HG03175 (cell line): ENCODE measurements around the gene TFF2.

Source experiments
- ATAC-seq: cut with Tn5 transposase; IDR thresholded peaks from one replicate; pipeline ENCODE4 v1.9.1; 2021; ENCODE audit warnings: mild to moderate bottlenecking, moderate library complexity; ENCODE audit not compliant: unreplicated experiment

TFF2 gene, protein sequence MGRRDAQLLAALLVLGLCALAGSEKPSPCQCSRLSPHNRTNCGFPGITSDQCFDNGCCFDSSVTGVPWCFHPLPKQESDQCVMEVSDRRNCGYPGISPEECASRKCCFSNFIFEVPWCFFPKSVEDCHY

DNA sequence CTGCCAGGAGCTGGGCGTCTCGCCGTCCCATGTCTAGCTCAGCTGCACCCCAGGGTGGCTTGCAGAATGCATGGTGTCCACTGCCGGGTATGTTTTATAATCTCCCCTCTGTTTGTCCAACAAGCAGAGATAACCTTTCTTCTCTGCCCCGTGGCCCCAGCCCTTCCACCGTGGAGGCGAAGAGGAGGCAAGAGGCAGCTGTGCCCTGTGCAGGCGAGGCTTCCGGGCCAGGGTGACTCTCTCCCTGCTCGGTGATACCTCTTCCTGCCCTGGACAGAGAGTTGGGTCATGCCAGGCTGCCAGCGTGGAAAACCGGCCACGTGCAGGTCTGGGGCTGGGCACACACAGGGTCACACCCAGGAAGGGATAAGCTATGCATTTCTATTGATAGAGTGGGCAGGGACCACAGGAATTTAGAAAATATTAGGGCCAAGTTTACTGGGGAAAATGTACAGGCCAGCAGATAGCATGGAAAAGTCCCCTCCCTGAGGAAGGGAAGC, at the start of gene TFF2:
TSS of gene TFF2 (minus strand) at position 68 of the 500 bp plus-strand sequence. CDS start at position 31, 37 bp downstream.
- ATAC-seq = no peak

DNA sequence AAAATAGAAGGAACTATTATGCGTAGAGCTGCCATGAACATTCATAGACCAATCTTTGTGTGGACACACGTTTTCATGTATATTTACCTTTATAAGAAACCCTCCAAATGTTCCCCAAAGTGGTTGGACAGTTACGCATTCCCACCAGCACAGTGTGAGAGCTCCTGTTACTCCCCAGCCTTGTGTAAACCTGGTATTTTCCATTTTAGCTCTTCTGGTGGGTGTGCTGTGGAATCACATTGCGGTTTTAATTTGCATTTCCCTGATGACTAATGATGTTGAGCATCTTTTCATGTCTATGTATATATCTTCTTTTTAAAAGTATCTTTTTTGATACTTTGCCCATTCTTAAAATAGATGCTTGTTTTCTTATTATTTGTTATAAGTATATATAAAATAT, 49.7 kb upstream of the TFF2 start:
- no peak for ATAC-seq

DNA sequence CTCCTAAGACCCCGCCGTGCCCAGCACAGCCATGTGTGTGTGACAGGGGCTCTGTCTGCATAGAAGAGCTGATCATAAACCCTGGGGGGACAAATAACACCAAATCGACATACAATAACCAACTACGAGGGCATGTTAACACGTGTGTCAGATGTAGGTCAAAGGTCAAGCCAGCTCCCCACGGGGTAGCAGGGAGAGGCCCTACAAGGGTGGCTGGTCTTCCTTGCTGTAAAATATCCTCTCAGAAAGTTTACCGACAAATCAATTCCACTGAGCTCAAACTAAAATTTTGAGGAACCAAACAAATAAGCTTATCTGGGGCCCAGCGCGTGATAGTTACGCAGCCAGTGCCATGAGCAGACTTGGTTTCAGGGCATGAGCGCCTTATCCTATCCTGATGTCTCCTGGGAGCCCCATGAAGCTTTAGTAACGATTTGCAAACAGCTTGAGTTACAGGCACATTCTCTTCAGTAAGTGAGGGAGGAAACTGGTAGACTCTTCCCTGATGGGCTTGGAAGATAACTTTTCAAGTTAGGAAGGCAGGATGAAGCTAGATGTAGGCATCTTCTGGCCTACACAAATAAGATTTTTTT, 47.7 kb upstream of the TFF2 start:
- no peak for ATAC-seq

DNA sequence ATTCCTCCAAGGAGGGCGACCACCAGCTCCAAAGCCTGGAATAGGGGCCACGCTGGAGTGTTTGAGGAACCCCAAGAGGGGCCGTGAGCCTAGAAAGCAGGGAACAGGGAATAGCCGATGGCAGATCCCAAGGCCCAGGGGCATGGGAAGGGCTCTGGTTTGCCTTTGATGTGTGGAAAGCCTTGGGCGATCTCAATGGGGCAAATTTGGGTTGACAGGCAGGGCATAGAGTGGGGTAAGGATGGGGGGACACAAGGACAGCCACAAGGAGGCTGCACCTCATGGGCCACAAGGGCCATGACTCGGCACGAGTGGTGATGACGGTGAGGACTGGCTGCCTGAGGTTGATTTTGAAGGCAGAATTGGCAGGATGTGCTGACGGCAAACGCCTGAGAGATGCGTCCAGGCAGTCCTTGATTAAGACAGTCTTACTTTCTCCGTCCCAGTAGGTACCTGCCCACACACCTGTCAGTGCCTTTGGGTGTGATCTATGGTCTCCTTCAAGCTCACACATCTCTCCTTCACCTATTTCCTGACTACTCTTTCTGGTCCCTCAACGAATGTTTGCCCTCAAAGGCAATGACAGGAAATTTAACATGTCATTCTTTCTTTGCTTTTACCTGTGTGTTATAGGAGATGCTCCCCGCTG, 47.1 kb upstream of the TFF2 start:
- no peak for ATAC-seq

DNA sequence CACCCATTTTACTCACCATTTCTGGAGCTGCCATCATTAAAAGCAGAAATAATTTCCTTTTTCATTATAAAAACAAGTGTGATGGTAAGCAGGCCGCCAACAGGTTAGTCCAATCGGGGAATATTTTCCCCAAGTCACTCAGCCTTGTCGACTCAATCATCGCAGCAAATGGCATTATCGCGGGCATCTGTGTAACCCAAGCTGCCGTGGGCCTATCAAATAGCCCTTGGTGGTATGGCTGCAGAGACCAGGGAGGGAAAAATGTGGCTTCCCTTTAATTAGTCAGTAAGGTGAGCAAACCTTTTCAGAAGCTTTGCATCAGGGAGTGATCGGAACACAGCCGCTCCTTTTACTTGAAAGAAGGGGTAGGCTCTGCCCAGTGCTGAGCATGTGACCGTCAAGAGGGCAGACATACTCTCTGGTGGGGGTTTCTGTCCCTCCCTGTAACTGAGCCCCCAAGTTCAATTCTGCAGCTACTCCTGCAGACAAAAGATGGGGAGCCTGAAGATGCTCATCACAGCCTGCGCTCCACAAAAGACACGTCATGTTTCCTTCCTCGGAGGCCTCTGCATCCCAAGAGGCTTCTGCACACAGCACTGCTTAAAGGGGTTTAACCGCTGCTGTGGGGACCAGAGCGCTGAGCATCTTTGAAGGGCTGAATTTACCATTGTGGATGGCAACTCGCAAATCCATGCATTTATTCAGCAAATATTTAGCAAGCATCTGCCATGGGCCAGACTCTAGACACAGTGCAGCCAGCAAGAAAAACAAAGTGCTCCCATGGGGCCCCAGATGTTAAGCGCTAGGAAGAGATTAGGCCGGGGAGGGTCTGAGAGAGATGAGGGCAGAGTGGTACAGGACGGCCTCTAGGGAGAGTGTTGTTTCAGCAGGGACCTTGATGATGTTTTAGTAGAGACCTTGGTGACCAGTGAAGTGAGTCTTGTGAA, 46.3 kb upstream of the TFF2 start:
- ATAC-seq = no peak

DNA sequence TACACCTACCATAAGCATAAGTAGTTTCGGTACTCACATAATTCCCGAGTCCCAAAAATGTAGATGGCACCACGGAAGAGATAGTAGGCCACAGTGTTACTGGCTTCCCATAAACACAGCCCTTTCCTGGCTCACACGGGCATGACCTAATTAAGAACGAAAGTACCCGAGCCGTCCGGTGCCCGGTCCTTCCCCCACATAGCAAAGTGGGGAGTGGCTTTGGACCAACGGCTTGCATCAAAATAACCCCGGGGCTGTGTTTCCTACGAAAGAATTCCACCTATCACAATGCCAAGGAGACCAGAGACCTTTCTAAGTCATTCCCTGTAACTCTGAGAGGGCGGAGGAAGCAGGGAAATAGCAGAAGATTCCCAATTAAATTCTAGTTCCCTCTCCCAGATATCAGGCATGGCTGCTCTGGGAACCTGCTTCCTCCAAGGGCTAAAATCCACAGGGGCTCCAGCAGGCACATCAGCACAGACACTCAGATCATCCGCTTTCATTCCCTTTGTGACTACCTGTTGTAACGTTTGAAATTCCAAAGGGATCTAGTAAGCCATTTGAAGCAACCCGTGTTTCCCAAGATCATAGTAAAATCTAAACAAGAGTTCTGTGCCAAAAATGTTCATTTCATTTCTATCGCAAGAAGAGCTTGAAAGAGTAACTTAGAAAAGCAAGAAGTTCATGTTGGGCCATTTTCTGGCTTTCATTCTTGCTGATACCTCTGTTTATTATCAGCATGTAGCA, 45.3 kb upstream of the TFF2 start, which contains the start of gene TMPRSS3:
TSS of gene TMPRSS3 (minus strand) at position 148 of the 747 bp plus-strand sequence. CDS start 635 bp downstream, outside the sequence.
- ATAC-seq = no peak

DNA sequence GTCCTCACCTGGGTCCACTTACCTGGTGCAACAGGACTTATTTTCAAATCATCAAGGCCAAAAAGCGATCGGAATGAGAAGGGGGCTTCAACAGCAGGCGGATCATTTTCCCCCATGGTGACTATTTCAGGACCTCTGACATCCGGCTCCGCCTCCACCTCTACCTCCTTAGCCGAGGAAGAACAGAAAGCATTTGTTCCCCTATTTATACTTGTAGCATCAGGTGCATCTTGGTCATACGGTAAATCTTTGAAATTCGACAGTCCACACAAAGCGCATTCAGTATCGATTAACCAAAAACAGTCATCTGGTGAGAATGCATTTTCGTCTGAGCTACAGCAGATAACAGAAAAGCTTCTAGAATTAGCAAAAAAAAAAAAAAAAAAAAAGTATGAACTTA, 44.5 kb upstream of the TFF2 start:
- ATAC-seq = no peak

DNA sequence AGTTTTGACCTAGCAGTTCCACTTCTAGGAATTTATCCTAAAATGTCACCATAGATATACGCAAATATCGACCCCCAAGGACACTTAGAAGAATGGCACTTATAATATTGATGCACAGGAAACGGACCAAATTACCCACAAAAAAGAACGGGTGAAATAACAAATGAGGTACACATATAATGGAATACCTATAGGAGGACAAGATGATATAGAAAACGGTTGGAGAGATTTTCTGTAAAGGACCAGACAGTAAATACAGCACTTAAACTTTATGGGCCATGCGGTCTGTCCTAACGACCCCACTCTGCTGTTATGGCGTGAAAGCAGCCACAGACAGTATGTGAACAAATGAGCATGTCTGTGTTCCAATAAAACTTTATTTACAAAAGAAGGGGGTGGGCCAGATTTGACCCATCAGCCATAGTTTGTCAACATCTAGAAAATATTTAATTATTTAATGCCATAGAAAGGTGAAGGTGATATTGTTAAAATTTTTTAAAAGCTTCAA, 42.7 kb upstream of the TFF2 start:
- no peak for ATAC-seq

DNA sequence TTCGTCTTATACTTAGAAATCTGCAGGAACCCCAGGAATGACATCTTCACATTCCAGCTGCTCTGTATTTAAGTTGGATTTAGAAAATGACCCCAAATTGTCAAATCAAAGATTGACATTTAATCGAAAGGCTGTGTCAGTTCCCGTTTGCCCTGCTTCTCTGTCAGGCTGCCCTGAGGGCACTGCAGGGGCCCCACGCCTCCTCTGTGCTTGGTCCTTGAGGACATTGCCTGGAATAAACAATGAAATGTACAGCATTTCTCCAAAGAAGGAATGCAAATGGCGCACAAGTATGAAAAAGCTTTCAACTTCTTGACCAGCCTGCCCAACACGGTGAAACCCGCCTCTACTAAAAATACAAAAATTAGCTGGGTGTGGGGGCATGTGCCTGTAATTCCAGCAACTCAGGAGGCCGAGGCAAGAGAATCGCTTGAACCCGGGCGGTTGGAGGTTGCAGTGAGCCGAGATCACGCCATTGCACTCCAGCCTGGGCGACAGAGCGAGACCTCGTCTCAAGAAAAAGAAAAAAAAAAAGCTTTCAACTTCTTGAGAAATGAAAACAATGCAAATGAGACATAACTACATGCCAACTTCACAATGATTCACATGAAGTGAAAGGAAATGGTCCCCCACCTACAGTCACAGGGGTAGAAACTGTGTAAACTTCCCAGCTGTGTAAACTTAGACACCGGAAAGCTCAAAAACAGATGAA, 42.1 kb upstream of the TFF2 start:
- peak; percentile 67 for ATAC-seq

DNA sequence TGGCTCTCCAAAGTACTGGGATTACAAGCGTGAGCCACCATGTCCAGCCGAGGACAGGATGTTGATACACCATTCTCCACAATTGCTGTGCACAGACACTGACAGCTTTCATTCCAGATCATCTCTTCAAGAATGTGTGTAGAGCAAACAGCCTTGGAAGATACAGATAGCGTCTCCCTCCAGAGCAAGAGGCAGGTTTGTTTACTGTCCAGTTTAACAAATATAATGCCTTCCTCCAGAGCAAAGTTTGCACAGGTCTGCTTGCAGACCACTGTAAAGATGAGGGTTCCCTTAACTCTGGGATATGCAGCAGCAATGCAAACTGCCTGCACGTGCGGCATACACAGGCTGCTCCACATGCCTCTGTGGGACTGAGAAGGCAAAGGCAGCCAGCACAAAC, 40.5 kb upstream of the TFF2 start:
- ATAC-seq = no peak

DNA sequence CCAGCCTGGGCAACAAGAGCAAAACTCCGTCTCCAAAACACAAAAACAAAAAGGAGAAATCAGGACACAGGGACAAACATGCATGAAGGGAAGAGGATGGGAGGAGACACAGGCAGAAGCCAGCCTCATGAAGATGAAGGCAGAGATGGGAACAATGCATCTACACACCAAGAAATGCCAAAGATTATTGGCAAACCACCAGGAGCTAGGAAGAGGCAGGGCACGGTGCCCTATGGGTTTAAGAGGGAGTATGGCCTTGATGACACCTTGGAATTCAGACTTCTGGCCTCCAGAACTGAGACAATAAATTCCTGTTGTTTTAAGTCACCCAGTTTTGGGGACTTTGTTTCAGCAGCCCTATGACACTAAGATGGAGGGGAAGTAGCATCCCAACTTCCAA, 39.9 kb upstream of the TFF2 start:
- no peak for ATAC-seq

DNA sequence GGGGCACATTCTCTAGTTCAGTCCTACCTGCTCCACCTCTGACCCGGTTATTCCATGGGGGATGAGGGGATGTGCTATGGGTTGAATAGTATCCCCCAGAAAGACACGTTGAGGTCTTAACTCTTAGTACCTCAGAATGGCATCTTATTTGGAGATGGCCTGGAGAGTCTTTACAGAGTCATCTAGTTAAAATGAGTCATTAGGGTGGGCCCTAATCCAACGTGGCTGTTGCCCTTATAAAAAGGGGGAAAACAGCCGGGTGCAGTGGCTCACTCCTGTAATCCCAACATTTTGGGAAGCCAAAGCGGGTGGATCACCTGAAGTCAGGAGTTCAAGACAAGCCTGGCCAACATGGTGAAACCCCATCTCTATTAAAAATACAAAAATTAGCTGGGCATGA, 39.4 kb upstream of the TFF2 start:
- ATAC-seq = no peak

DNA sequence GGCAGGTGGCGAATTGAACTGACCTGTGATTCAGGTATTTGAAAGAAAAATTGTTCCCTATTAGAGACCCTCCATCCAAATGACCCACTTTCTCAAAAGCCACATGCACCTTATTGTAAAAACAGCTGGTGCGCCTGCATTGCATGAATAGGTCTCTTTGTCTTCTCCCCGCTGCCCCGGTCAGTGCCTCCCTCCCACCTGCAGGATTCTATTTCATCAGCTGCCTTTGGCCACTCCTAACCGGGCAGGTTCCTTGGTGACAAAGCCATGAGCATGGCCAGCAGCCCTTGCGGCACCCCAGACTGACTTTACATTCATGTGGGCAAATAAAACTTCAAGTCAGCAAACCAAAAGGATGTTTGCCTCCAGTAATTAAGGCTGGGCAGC, 38.6 kb upstream of the TFF2 start:
- no peak for ATAC-seq

DNA sequence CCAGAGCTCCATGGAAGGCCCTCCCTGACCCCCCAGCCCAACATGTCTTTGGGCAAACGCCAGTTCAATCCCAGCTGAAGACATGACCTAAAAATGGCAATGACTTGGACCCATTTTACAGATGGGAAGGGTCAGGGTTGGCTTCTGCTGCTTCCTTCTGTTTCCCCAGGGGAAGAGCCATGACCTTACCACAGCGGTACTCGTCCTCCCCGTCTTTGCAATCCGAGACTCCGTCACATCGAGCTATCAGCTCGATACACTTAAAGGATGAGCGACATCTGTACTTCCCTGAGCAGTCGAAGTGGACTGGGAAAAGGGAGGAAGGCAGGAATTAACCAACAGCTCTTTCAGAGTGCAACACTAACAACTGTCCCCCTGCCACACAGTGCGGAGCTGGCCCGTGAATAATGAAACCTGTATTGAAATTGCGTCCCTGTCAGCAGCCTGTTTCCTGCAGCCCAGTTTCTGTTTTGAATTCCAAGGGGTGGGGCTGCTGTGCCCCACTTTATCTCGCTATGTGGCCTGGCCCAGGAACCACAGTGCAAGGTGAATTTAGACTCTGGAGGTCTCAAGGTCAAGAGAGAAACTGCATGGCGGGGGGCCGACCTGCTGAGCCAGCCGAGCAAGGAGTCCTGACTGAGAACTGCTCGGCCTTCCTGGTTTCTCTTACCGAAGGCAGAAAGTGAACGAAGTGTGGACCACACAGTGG, 38.1 kb upstream of the TFF2 start:
- no peak for ATAC-seq

DNA sequence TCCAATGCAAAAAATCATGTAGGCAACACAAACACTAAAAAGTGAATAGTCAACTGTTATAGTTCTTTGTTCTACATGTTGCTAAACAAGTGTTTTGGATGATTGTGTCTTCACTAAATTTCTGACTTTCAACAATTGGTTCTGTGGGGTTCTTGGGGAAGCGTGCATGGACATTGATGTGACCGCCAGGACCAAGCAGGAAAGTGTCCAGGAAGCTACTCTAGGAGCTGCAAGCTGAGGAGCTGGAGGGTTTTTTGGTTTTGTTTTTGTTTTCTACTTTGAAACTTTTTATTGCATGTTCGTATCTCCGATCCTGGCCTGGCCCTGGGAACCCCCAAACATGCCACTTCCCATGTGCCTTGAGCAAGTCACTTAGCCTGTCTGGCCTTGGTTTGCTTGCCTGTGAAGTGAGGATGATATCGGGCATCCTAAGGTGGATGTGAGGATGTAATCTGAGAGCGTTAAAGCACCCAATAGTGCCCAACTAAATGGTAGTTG, 37.1 kb upstream of the TFF2 start:
- ATAC-seq = no peak

DNA sequence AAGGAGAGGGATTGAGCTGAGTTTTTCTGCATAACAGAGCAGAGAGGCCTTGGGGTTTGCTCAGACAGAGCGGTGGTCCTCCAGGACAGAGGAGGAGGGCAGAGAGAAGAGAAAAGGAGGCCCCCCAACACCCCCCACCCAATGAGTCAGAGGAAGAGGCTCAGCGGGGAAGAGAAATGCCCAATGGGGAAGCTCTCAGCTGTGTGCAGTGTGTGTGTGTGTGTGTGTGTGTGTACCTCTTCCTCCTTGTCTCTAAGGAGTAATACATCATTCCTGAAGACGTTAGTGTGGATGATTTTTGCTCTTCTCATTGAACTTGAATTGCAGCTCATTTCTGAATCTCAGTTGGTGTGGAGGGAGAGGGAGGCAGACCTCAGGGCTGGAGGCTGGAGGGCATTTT, 36.4 kb upstream of the TFF2 start:
- ATAC-seq = no peak

DNA sequence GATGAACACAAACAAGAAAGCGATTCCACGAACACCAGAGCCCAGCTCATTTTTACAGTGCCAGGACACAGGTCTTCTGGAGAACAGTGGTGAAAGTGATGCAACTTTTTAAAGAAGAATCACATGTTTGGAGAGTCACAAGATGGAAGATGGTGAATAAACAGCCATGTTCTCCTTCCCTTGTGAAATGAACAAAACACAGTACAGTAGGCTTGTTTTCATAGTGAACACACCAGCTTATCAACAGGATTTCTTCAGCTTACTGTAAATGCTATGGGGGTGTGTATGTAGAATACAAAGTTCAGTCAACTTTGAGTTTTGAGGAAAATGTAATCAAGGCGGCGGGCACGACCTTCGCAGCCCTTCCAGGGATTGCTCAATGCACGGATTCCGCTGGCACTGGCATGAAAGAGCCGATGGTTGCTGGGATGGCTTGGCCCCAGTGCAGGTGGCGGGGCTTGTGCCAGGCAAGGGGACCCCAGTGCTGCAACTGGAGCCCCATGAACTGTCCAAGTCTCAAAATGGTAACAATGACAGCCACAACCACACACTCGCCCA, 35.3 kb upstream of the TFF2 start:
- ATAC-seq = no peak

DNA sequence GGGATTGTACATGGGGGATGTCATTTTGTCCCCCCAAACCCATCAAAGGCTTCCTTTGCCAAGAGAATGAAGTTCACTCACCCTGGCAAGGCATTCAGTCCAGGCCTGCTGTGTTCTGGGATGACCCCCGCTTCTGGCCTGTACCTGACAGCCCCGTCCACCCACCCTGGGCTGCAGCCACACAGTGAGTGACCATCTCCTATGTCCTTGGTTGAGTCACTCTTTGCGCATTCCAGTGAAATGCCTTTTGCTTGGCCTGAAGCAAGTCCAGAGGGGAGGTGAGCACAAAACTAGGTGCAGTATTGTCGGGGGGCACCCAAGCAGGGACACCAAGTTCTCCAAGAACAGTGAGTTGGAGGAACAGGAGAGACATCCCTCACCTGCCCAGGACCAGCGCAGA, 34.8 kb upstream of the TFF2 start:
- no peak for ATAC-seq

DNA sequence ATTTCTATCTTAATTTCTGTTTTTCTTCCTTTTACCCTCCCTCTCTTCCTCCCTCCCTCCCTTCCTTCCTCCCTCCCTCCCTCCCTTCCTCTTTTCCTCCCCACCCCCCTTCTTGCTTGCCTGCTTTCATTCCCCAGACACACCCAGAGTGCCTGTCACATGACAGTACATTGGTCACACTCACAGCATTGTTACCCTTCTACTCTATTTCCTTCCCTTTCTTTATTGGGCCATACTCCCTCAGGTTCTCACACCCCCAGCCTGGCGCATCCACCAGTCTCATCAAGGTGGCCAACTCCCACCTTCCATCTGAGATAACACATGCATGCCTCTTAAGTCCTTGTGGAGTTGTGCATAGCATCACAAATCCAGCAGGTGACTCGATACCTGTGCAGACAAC, 34.2 kb upstream of the TFF2 start:
- no peak for ATAC-seq
